Neural cell (in vitro differentiated cells): ENCODE data around the gene CFDP1. TPM values are rescaled to one million over a fixed set of nuclear protein-coding genes. Genes with fewer than 3 reads are reported as not detected.
"Not testable (repeated sequence)": the region's sequence is repeated elsewhere in the genome, so short reads cannot be mapped to it uniquely, and the experiment has no call there.

ENCODE experiments used
- H2AFZ ChIP-seq: fragments of 200-600, 300-800 bp; sonication (generic), shearing (Covaris generic); 2 replicates; pipeline ENCODE4 v1.6.0; 2014; ENCODE audit warnings: low read depth, mild to moderate bottlenecking, antibody characterized with exemption, low read length, moderate library complexity
- H3F3A ChIP-seq: fragments of 200-600 bp; shearing (Covaris generic); 2 replicates; pipeline ENCODE4 v1.6.1; 2016; ENCODE audit warnings: mild to moderate bottlenecking, moderate library complexity, mixed read lengths, antibody characterized with exemption, low read length; ENCODE audit not compliant: insufficient read depth, poor library complexity, severe bottlenecking
- H3K27ac ChIP-seq: fragments of 200-600, 300-800 bp; sonication (generic), shearing (Covaris generic); 2 replicates; pipeline ENCODE4 v1.5.1; 2014; ENCODE audit warnings: mild to moderate bottlenecking, low read length, moderate library complexity
- H3K27me3 ChIP-seq: fragments of 300-800, 200-600 bp; sonication (generic), shearing (Covaris generic); 2 replicates; pipeline ENCODE4 v1.6.0; 2014; ENCODE audit warnings: mild to moderate bottlenecking, low read depth, low read length, moderate library complexity; ENCODE audit not compliant: insufficient read depth
- H3K36me3 ChIP-seq: fragments of 300-800, 200-600 bp; sonication (generic), shearing (Covaris generic); 2 replicates; pipeline ENCODE4 v1.5.1; 2014; ENCODE audit warnings: mild to moderate bottlenecking, antibody characterized with exemption, low read length, moderate library complexity; ENCODE audit not compliant: insufficient read depth
- H3K4me2 ChIP-seq: fragments of 300-800, 200-600 bp; sonication (generic), shearing (Covaris generic); 2 replicates; pipeline ENCODE4 v1.6.0; 2014; ENCODE audit warnings: mild to moderate bottlenecking, low read length
- H3K4me3 ChIP-seq: fragments of 300-800, 200-600 bp; sonication (generic), shearing (Covaris generic); 2 replicates; pipeline ENCODE4 v1.5.1; 2014; ENCODE audit warnings: mild to moderate bottlenecking, low read length, moderate library complexity
- H3K79me2 ChIP-seq: fragments of 200-600 bp; shearing (Covaris generic); replicated peaks from 2 replicates; pipeline ENCODE4 v1.6.0; 2014; ENCODE audit warnings: mild to moderate bottlenecking, low read length, moderate library complexity; ENCODE audit not compliant: insufficient read depth
- H3K9ac ChIP-seq: fragments of 300-800, 200-600 bp; sonication (generic), shearing (Covaris generic); 2 replicates; pipeline ENCODE4 v1.6.1; 2016; ENCODE audit warnings: mild to moderate bottlenecking, low read length, mixed read lengths
- H3K9me2 ChIP-seq: fragments of 200-600 bp; shearing (Covaris generic); 2 replicates; pipeline ENCODE4 v1.6.1; 2016; ENCODE audit warnings: mild to moderate bottlenecking, low read length, mixed read lengths; ENCODE audit not compliant: insufficient read depth
- H3K9me3 ChIP-seq: fragments of 200-600, 300-800 bp; sonication (generic), shearing (Covaris generic); 2 replicates; pipeline ENCODE4 v1.6.1; 2016; ENCODE audit warnings: mild to moderate bottlenecking, mixed run types, low read length, moderate library complexity, mixed read lengths
- H4K20me1 ChIP-seq: fragments of 200-600 bp; shearing (Covaris generic); 2 replicates; pipeline ENCODE4 v1.6.1; 2016; ENCODE audit warnings: mild to moderate bottlenecking, mixed run types; ENCODE audit not compliant: insufficient read depth
- CTCF ChIP-seq: fragments of 450-650 bp; IDR thresholded peaks from 2 replicates; pipeline ENCODE4 v1.5.1; 2014; ENCODE audit warnings: antibody characterized with exemption, mild to moderate bottlenecking, moderate library complexity; ENCODE audit not compliant: poor library complexity, severe bottlenecking
- EP300 ChIP-seq: fragments of 450-650 bp; conservative IDR thresholded peaks from 2 replicates; pipeline ENCODE4 v1.6.1; 2014; ENCODE audit warnings: antibody characterized with exemption, mild to moderate bottlenecking, moderate library complexity; ENCODE audit not compliant: poor library complexity, severe bottlenecking
- EZH2 ChIP-seq: fragments of 200-600, 300-800 bp; shearing (Covaris generic), sonication (generic); IDR thresholded peaks from 2 replicates; pipeline ENCODE4 v1.6.1; 2014; ENCODE audit warnings: antibody characterized with exemption, low read length, borderline replicate concordance, mild to moderate bottlenecking; ENCODE audit not compliant: insufficient read depth, poor library complexity, severe bottlenecking
- MXI1 ChIP-seq: fragments of 450-650 bp; conservative IDR thresholded peaks from 2 replicates; pipeline ENCODE4 v1.6.1; 2014; ENCODE audit warnings: antibody characterized with exemption, mild to moderate bottlenecking; ENCODE audit not compliant: poor library complexity, severe bottlenecking
- POLR2AphosphoS5 ChIP-seq: IDR thresholded peaks from 2 replicates; pipeline ENCODE4 v1.6.1; 2012
- RAD21 ChIP-seq: fragments of 450-650 bp; conservative IDR thresholded peaks from 2 replicates; pipeline ENCODE4 v1.6.1; 2014; ENCODE audit warnings: antibody characterized with exemption, mild to moderate bottlenecking, moderate library complexity
- REST ChIP-seq: IDR thresholded peaks from 2 replicates; pipeline ENCODE4 v1.6.1; 2012; ENCODE audit warnings: borderline replicate concordance
- SMC3 ChIP-seq: fragments of 450-650 bp; conservative IDR thresholded peaks from 2 replicates; pipeline ENCODE4 v1.6.1; 2014; ENCODE audit warnings: antibody characterized with exemption, mild to moderate bottlenecking, moderate library complexity; ENCODE audit not compliant: poor library complexity
- TAF1 ChIP-seq: IDR thresholded peaks from 2 replicates; pipeline ENCODE4 v1.6.1; 2012; ENCODE audit warnings: low read depth
- polyA plus RNA-seq: library from polyadenylated mRNA; depleted of rRNA; stranded (reverse); fragments of >200 nt; gene quantifications from 2 replicates; pipeline ENCODE4 v1.2.3, GENCODE V29; 2014

Gene CFDP1
- polyA plus RNA-seq, 1 donor from 2014 or later = 201 TPM

- not testable (repeated sequence) for H3F3A ChIP-seq, H3K36me3 ChIP-seq, H3K4me2 ChIP-seq, H3K27me3 ChIP-seq, H3K9me3 ChIP-seq, H3K9me2 ChIP-seq, H4K20me1 ChIP-seq
- Histone ChIP-seq H2AFZ (peak overlapping the region; percentile 27), H3K79me2 (peaks cover 39% of the 10 kb centered on the region), H3K27ac (peak overlapping the region; percentile 94), H3K9ac (peak overlapping the region; percentile 86), H3K4me3 (peak overlapping the region; percentile 90)
These were observed 30.3 kb upstream of the CFDP1 start for GRCh38 chr16:75463389-75464121.

GRCh38 chr16:75462806-75463205 lies 29.5 kb upstream of the CFDP1 start:
- TF ChIP-seq TAF1 = no peak
- TF ChIP-seq SMC3 = no peak
- peak; percentile 17 for TF ChIP-seq MXI1
- no peak for TF ChIP-seq EP300
- H2AFZ ChIP-seq = no peak overlapping the region
- peak overlapping the region; percentile 90 for H3K4me3 ChIP-seq
- H3K27me3 ChIP-seq = no peaks in the 10 kb centered on the region
- H3K9me3 ChIP-seq = no peaks in the 10 kb centered on the region
- no peaks in the 10 kb centered on the region for H3F3A ChIP-seq
- H4K20me1 ChIP-seq = no peaks in the 10 kb centered on the region
- H3K79me2 ChIP-seq = peaks cover 41% of the 10 kb centered on the region
- no peak overlapping the region for H3K27ac ChIP-seq
- no peaks in the 10 kb centered on the region for H3K9me2 ChIP-seq
- peak overlapping the region; percentile 48 for H3K4me2 ChIP-seq
- H3K9ac ChIP-seq = peak overlapping the region; percentile 86
- no peaks in the 10 kb centered on the region for H3K36me3 ChIP-seq

GRCh38 chr16:75461575-75461974 lies 28.3 kb upstream of the CFDP1 start:
- no peaks in the 10 kb centered on the region for H3K36me3 ChIP-seq
- H3K9ac ChIP-seq = no peak overlapping the region
- peaks cover 50% of the 10 kb centered on the region for H3K79me2 ChIP-seq
- H2AFZ ChIP-seq = no peak overlapping the region
- TF ChIP-seq SMC3 = no peak
- TF ChIP-seq POLR2AphosphoS5 = no peak
- H3F3A ChIP-seq = no peaks in the 10 kb centered on the region
- peak overlapping the region; percentile 3 for H3K4me2 ChIP-seq
- H3K9me2 ChIP-seq = no peaks in the 10 kb centered on the region
- no peaks in the 10 kb centered on the region for H4K20me1 ChIP-seq
- H3K4me3 ChIP-seq = peak overlapping the region; percentile 90
- H3K9me3 ChIP-seq = no peaks in the 10 kb centered on the region
- no peak overlapping the region for H3K27ac ChIP-seq
- no peaks in the 10 kb centered on the region for H3K27me3 ChIP-seq

GRCh38 chr16:75460446-75460845 lies 27.1 kb upstream of the CFDP1 start:
- Histone ChIP-seq H4K20me1 (no peaks in the 10 kb centered on the region), H3K79me2 (peaks cover 50% of the 10 kb centered on the region), H2AFZ (no peak overlapping the region), H3K4me2 (no peak overlapping the region), H3K27me3 (no peaks in the 10 kb centered on the region), H3K4me3 (no peak overlapping the region), H3K9me2 (no peaks in the 10 kb centered on the region), H3F3A (no peaks in the 10 kb centered on the region), H3K9ac (no peak overlapping the region), H3K36me3 (no peaks in the 10 kb centered on the region), H3K9me3 (no peaks in the 10 kb centered on the region), H3K27ac (no peak overlapping the region)
- TF ChIP-seq EZH2 (no peak), SMC3 (no peak), REST (no peak), EP300 (no peak), CTCF (no peak), POLR2AphosphoS5 (no peak), TAF1 (no peak), MXI1 (no peak), RAD21 (no peak)
